Hepatocyte (in vitro differentiated cells): ENCODE results near the gene CADPS2. TPM values are rescaled to one million over a fixed set of nuclear protein-coding genes. Genes with fewer than 3 reads are reported as not detected.
A peak's percentile ranks its signal among the peaks of the same experiment; 100 is the strongest.

ENCODE experiments used
- DNase-seq: peaks from one replicate; pipeline ENCODE4 v3.0.0-alpha.2; 2016; ENCODE audit warnings: low spot score
- H2AFZ ChIP-seq: fragments of 200-600 bp; sonication (generic); 2 replicates; pipeline ENCODE4 v1.6.0; 2016; ENCODE audit warnings: antibody characterized with exemption, mild to moderate bottlenecking
- H3K27ac ChIP-seq: fragments of 200-600 bp; sonication (generic); 2 replicates; pipeline ENCODE4 v1.5.1; 2016; ENCODE audit warnings: mild to moderate bottlenecking
- H3K27me3 ChIP-seq: fragments of 200-600 bp; sonication (generic); 2 replicates; pipeline ENCODE4 v1.6.1; 2016
- H3K36me3 ChIP-seq: fragments of 200-600 bp; sonication (generic); replicated peaks from 2 replicates; pipeline ENCODE4 v1.5.1; 2016; ENCODE audit warnings: low read depth; ENCODE audit not compliant: insufficient read depth
- H3K4me1 ChIP-seq: fragments of 200-600 bp; sonication (generic); 2 replicates; pipeline ENCODE4 v1.5.1; 2016; ENCODE audit warnings: mild to moderate bottlenecking, moderate library complexity; ENCODE audit not compliant: insufficient read depth
- H3K4me2 ChIP-seq: fragments of 200-600 bp; sonication (generic); 2 replicates; pipeline ENCODE4 v1.6.0; 2016
- H3K4me3 ChIP-seq: fragments of 200-600 bp; sonication (generic); 2 replicates; pipeline ENCODE4 v1.5.1; 2016; ENCODE audit warnings: mild to moderate bottlenecking
- H3K79me2 ChIP-seq: fragments of 200-600 bp; sonication (generic); 2 replicates; pipeline ENCODE4 v1.6.0; 2017; ENCODE audit warnings: mild to moderate bottlenecking
- H3K9me2 ChIP-seq: fragments of 200-600 bp; sonication (generic); replicated peaks from 2 replicates; pipeline ENCODE4 v1.6.0; 2017; ENCODE audit warnings: mild to moderate bottlenecking; ENCODE audit not compliant: insufficient read depth
- H3K9me3 ChIP-seq: fragments of 200-600 bp; sonication (generic); 2 replicates; pipeline ENCODE4 v1.5.1; 2016; ENCODE audit warnings: low read depth, mild to moderate bottlenecking
- H4K20me1 ChIP-seq: fragments of 200-600 bp; sonication (generic); 2 replicates; pipeline ENCODE4 v1.6.0; 2016; ENCODE audit warnings: mild to moderate bottlenecking; ENCODE audit not compliant: insufficient read depth, poor library complexity, severe bottlenecking
- EZH2 ChIP-seq: fragments of 200-600 bp; sonication (generic); IDR thresholded peaks from 2 replicates; pipeline ENCODE4 v1.6.1; 2016; ENCODE audit warnings: antibody characterized with exemption, mild to moderate bottlenecking, borderline replicate concordance
- EZH2phosphoT487 ChIP-seq: fragments of 200-600 bp; sonication (generic); IDR thresholded peaks from one replicate; pipeline ENCODE4 v1.6.1; 2018; ENCODE audit warnings: antibody characterized with exemption, mild to moderate bottlenecking, low read depth, moderate library complexity; ENCODE audit not compliant: unreplicated experiment, severe bottlenecking
- WGBS: methylation state at CpG from one replicate; pipeline ENCODE4 v1.1.6; 2016; ENCODE audit warnings: low lambda C conversion rate; ENCODE audit errors: missing lambda C conversion rate; 5-methylcytosine and 5-hydroxymethylcytosine counted together
- polyA plus RNA-seq: library from polyadenylated mRNA; unstranded; fragments of >200 nt; fragmentation: Nextera tagmentation; extraction: Ambion mirVana; gene quantifications from 2 replicates; pipeline ENCODE4 v1.2.1, GENCODE V29; 2016
- total RNA-seq: library from RNA; depleted of rRNA; stranded (reverse); fragments of >200 nt; gene quantifications from 2 replicates; pipeline ENCODE4 v1.2.3, GENCODE V29; 2014
- TF ChIP-seq, protein P1 (sequence below): fragments of 200-600 bp; sonication (generic); IDR thresholded peaks from 2 replicates; pipeline ENCODE4 v1.5.1; 2016; ENCODE audit warnings: antibody characterized with exemption, mild to moderate bottlenecking; ENCODE audit not compliant: poor library complexity

Gene CADPS2
- total and polyA plus RNA-seq, 2 experiments from 2014 or later = 15.7 to 37.4 TPM

- no peaks in the 10 kb centered on the region for H3K9me2 ChIP-seq
- no peaks in the 10 kb centered on the region for H3K9me3 ChIP-seq
- no peaks in the 10 kb centered on the region for H3K79me2 ChIP-seq
- 5% methylated on average over 37 of the region's 37 CpGs for WGBS
- no peaks in the 10 kb centered on the region for H4K20me1 ChIP-seq
- H3K36me3 ChIP-seq = no peaks in the 10 kb centered on the region
- TF ChIP-seq, protein P1, sequence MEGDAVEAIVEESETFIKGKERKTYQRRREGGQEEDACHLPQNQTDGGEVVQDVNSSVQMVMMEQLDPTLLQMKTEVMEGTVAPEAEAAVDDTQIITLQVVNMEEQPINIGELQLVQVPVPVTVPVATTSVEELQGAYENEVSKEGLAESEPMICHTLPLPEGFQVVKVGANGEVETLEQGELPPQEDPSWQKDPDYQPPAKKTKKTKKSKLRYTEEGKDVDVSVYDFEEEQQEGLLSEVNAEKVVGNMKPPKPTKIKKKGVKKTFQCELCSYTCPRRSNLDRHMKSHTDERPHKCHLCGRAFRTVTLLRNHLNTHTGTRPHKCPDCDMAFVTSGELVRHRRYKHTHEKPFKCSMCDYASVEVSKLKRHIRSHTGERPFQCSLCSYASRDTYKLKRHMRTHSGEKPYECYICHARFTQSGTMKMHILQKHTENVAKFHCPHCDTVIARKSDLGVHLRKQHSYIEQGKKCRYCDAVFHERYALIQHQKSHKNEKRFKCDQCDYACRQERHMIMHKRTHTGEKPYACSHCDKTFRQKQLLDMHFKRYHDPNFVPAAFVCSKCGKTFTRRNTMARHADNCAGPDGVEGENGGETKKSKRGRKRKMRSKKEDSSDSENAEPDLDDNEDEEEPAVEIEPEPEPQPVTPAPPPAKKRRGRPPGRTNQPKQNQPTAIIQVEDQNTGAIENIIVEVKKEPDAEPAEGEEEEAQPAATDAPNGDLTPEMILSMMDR = no peak
- TF ChIP-seq EZH2phosphoT487 (peak; percentile 47), EZH2 (peak; percentile 66)
- H3K27me3 ChIP-seq = peaks cover 100% of the 10 kb centered on the region
- no peak for DNase-seq
- H3K27ac ChIP-seq = no peak overlapping the region
- peak overlapping the region; percentile 79 for H3K4me2 ChIP-seq
- H3K4me3 ChIP-seq = no peak overlapping the region
- H2AFZ ChIP-seq = no peak overlapping the region
- peaks cover 29% of the 10 kb centered on the region for H3K4me1 ChIP-seq
Observed at GRCh38 chr7:122306320-122307227, 579.7 kb downstream of the CADPS2 start.

- peaks cover 28% of the 10 kb centered on the region for H3K4me1 ChIP-seq
- WGBS = 2% methylated on average over 64 of the region's 65 CpGs
- no peak overlapping the region for H3K4me3 ChIP-seq
- no peak overlapping the region for H3K27ac ChIP-seq
- H3K79me2 ChIP-seq = no peaks in the 10 kb centered on the region
- peak; percentile 27 for DNase-seq
- H3K36me3 ChIP-seq = no peaks in the 10 kb centered on the region
- H3K4me2 ChIP-seq = peak overlapping the region; percentile 79
- H2AFZ ChIP-seq = no peak overlapping the region
- no peak for TF ChIP-seq EZH2phosphoT487
- TF ChIP-seq, protein P1 = no peak
- TF ChIP-seq EZH2 = peak; percentile 93
- no peaks in the 10 kb centered on the region for H3K9me2 ChIP-seq
- H3K27me3 ChIP-seq = peaks cover 100% of the 10 kb centered on the region
- no peaks in the 10 kb centered on the region for H3K9me3 ChIP-seq
- no peaks in the 10 kb centered on the region for H4K20me1 ChIP-seq
Observed at GRCh38 chr7:122305475-122306319, 580.6 kb downstream of the CADPS2 start.

DNA sequence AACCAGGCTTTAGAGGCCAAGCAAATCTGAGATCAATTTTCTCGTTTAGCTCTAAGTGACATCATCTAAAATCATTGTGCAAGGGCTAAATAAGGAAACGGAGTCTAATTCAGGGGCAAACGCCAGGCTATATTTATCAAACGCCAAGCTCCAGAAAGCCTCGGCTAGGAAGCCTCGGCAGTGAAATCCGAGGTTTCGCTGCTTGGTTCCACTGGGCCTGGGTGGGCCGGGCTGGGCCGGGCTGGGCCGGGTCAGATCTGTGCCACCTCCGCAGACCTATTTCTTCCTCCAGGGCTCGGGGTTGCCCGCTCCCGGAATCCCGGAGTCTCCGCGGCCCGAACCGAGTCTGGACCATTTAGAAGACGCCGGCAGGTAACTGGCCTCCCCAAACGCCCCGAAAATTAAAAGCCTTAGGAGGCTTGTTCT, 581.3 kb downstream of the CADPS2 start:
- no peaks in the 10 kb centered on the region for H3K79me2 ChIP-seq
- 1% methylated on average over 23 of the region's 24 CpGs for WGBS
- no peak overlapping the region for H3K27ac ChIP-seq
- no peaks in the 10 kb centered on the region for H3K9me3 ChIP-seq
- no peak for DNase-seq
- peak overlapping the region; percentile 79 for H3K4me2 ChIP-seq
- no peaks in the 10 kb centered on the region for H3K36me3 ChIP-seq
- no peak overlapping the region for H2AFZ ChIP-seq
- no peaks in the 10 kb centered on the region for H3K9me2 ChIP-seq
- no peaks in the 10 kb centered on the region for H4K20me1 ChIP-seq
- H3K27me3 ChIP-seq = peaks cover 100% of the 10 kb centered on the region
- no peak overlapping the region for H3K4me3 ChIP-seq
- H3K4me1 ChIP-seq = peaks cover 25% of the 10 kb centered on the region
- TF ChIP-seq EZH2 = peak; percentile 35
- no peak for TF ChIP-seq EZH2phosphoT487
- TF ChIP-seq, protein P1 = no peak
